H9 (cell line): ENCODE data around the gene DGKB. TPM values are rescaled to one million over a fixed set of nuclear protein-coding genes. Genes with fewer than 3 reads are reported as not detected.

Experiments
- DNase-seq: peaks from one replicate; pipeline ENCODE4 v3.0.0-alpha.2; 2017
- H2AFZ ChIP-seq: one replicate; pipeline ENCODE4 v1.6.1; 2013; ENCODE audit warnings: mild to moderate bottlenecking, low read length, control low read depth, moderate library complexity
- H2AK5ac ChIP-seq: 2 replicates; pipeline ENCODE4 v1.6.1; 2013; ENCODE audit warnings: low read length, control low read depth, mixed read lengths; ENCODE audit not compliant: insufficient read length
- H2BK120ac ChIP-seq: one replicate; pipeline ENCODE4 v1.6.1; 2013; ENCODE audit warnings: low read depth, mild to moderate bottlenecking, low read length, control low read depth, inconsistent platforms; ENCODE audit not compliant: poor library complexity, severe bottlenecking
- H2BK12ac ChIP-seq: 2 replicates; pipeline ENCODE4 v1.6.1; 2013; ENCODE audit warnings: low read length, control low read depth, mixed read lengths, low read depth; ENCODE audit not compliant: insufficient read length
- H2BK15ac ChIP-seq: 2 replicates; pipeline ENCODE4 v1.6.1; 2013; ENCODE audit warnings: low read depth, low read length, control low read depth
- H2BK20ac ChIP-seq: one replicate; pipeline ENCODE4 v1.6.1; 2013; ENCODE audit warnings: low read depth, mild to moderate bottlenecking, low read length, control low read depth, inconsistent platforms; ENCODE audit not compliant: poor library complexity, severe bottlenecking
- H2BK5ac ChIP-seq: 2 replicates; pipeline ENCODE4 v1.6.1; 2013; ENCODE audit warnings: low read length, control low read depth, mixed read lengths; ENCODE audit not compliant: insufficient read length
- H3K14ac ChIP-seq: 2 replicates; pipeline ENCODE4 v1.6.1; 2013; ENCODE audit warnings: low read length, control low read depth; ENCODE audit not compliant: insufficient read depth
- H3K18ac ChIP-seq: 2 replicates; pipeline ENCODE4 v1.6.1; 2013; ENCODE audit warnings: low read depth, mild to moderate bottlenecking, mixed read lengths, low read length, control low read depth; ENCODE audit not compliant: insufficient read length
- H3K23ac ChIP-seq: 2 replicates; pipeline ENCODE4 v1.6.1; 2013; ENCODE audit warnings: low read length, control low read depth, mixed read lengths, low read depth; ENCODE audit not compliant: insufficient read length
- H3K23me2 ChIP-seq: 2 replicates; pipeline ENCODE4 v1.6.1; 2013; ENCODE audit warnings: low read depth, mild to moderate bottlenecking, mixed read lengths, low read length, control low read depth; ENCODE audit not compliant: insufficient read length, poor library complexity, severe bottlenecking
- H3K27ac ChIP-seq: 2 replicates; pipeline ENCODE4 v1.5.1; 2013; ENCODE audit warnings: low read length, control low read depth, mixed read lengths, low read depth; ENCODE audit not compliant: insufficient read length
- H3K27me3 ChIP-seq: 2 replicates; pipeline ENCODE4 v1.6.1; 2013; ENCODE audit warnings: low read length, control low read depth, inconsistent platforms; ENCODE audit not compliant: insufficient read depth
- H3K4ac ChIP-seq: 2 replicates; pipeline ENCODE4 v1.6.1; 2013; ENCODE audit warnings: low read depth, mild to moderate bottlenecking, control low read depth, inconsistent platforms, low read length, moderate library complexity
- H3K4me1 ChIP-seq: 2 replicates; pipeline ENCODE4 v1.6.1; 2013; ENCODE audit warnings: low read length, control low read depth, inconsistent platforms; ENCODE audit not compliant: insufficient read depth
- H3K4me2 ChIP-seq: 2 replicates; pipeline ENCODE4 v1.6.1; 2013; ENCODE audit warnings: low read length, control low read depth, mixed read lengths; ENCODE audit not compliant: insufficient read length, insufficient read depth
- H3K56ac ChIP-seq: 2 replicates; pipeline ENCODE4 v1.6.1; 2013; ENCODE audit warnings: low read depth, mild to moderate bottlenecking, mixed read lengths, low read length, control low read depth; ENCODE audit not compliant: insufficient read length
- H3K79me1 ChIP-seq: 2 replicates; pipeline ENCODE4 v1.6.1; 2013; ENCODE audit warnings: low read depth, mild to moderate bottlenecking, moderate library complexity, low read length, control low read depth, inconsistent platforms; ENCODE audit not compliant: insufficient read depth, poor library complexity, severe bottlenecking
- H3K79me2 ChIP-seq: 2 replicates; pipeline ENCODE4 v1.6.1; 2013; ENCODE audit warnings: low read length, control low read depth, inconsistent platforms; ENCODE audit not compliant: insufficient read depth
- H3K9ac ChIP-seq: 2 replicates; pipeline ENCODE4 v1.6.1; 2013; ENCODE audit warnings: low read length, control low read depth, mixed read lengths; ENCODE audit not compliant: insufficient read length; ENCODE audit errors: extremely low read depth
- H3K9me3 ChIP-seq: one replicate; pipeline ENCODE4 v1.6.1; 2013; ENCODE audit warnings: low read depth, low read length, inconsistent platforms; ENCODE audit not compliant: control insufficient read depth
- H3T11ph ChIP-seq: one replicate; pipeline ENCODE4 v1.6.1; 2013; ENCODE audit warnings: mild to moderate bottlenecking, low read length, control low read depth, inconsistent platforms
- H4K20me1 ChIP-seq: one replicate; pipeline ENCODE4 v1.6.1; 2013; ENCODE audit not compliant: control insufficient read depth, insufficient read length, insufficient read depth
- H4K5ac ChIP-seq: 2 replicates; pipeline ENCODE4 v1.6.1; 2013; ENCODE audit warnings: low read depth, mild to moderate bottlenecking, mixed read lengths, low read length, control low read depth; ENCODE audit not compliant: insufficient read length
- H4K8ac ChIP-seq: replicated peaks from 2 replicates; pipeline ENCODE4 v1.6.1; 2013; ENCODE audit warnings: low read length, control low read depth, mixed read lengths, low read depth; ENCODE audit not compliant: insufficient read length
- H4K91ac ChIP-seq: 2 replicates; pipeline ENCODE4 v1.6.1; 2013; ENCODE audit warnings: low read depth, mild to moderate bottlenecking, moderate library complexity, mixed read lengths, low read length, control low read depth; ENCODE audit not compliant: insufficient read length
- H3K27ac Mint-ChIP-seq, 3 experiments: 2 replicates in 2 of 3; 3 replicates in 1 of 3; pipeline ENCODE4 v1.8.0; 2020 to 2021; ENCODE audit warnings: mixed read lengths in 3 of 3, mild to moderate bottlenecking in 1 of 3, moderate library complexity in 1 of 3
- H3K27me3 Mint-ChIP-seq: 2 replicates; pipeline ENCODE4 v1.8.0; 2021; ENCODE audit warnings: low read depth, mild to moderate bottlenecking, moderate library complexity, mixed read lengths
- H3K36me3 Mint-ChIP-seq, 3 experiments: 2 replicates in 2 of 3; 3 replicates in 1 of 3; pipeline ENCODE4 v1.8.0; 2020 to 2021; ENCODE audit warnings: low read depth in 3 of 3, mixed read lengths in 3 of 3; ENCODE audit not compliant: insufficient read depth in 1 of 3
- H3K4me1 Mint-ChIP-seq, 2 experiments: 2 replicates each; pipeline ENCODE4 v1.8.0; 2020; ENCODE audit warnings: mixed read lengths in 2 of 2
- H3K4me3 Mint-ChIP-seq, 2 experiments: 2 replicates in 1 of 2; 3 replicates in 1 of 2; pipeline ENCODE4 v1.8.0; 2020 to 2021; ENCODE audit warnings: mild to moderate bottlenecking in 2 of 2, mixed read lengths in 2 of 2, moderate library complexity in 1 of 2
- H3K9me3 Mint-ChIP-seq, 2 experiments: 2 replicates in 1 of 2; 3 replicates in 1 of 2; pipeline ENCODE4 v1.8.0; 2020; ENCODE audit warnings: mild to moderate bottlenecking in 2 of 2, mixed read lengths in 2 of 2, moderate library complexity in 1 of 2
- CTCF ChIP-seq: fragments of 200-600 bp; sonication (generic); conservative IDR thresholded peaks from 3 replicates; pipeline ENCODE4 v1.8.0; 2021; ENCODE audit warnings: antibody characterized with exemption, mild to moderate bottlenecking
- WGBS: extraction: QIAGEN DNeasy Blood & Tissue Kit; methylation state at CpG from one replicate; pipeline ENCODE4 v1.1.7; 2013; ENCODE audit warnings: missing lambda C conversion rate, low lambda C conversion rate, mixed read lengths; ENCODE audit not compliant: insufficient read length; ENCODE audit errors: extremely low coverage; 5-methylcytosine and 5-hydroxymethylcytosine counted together
- total RNA-seq: library from RNA; stranded (reverse); gene quantifications from 2 replicates; pipeline ENCODE4 v1.2.1, GENCODE V29; 2021

Gene DGKB
- total RNA-seq, 1 experiment from 2014 or later: 0.26 TPM

- Histone ChIP-seq H4K5ac (no peak overlapping the region), H3K18ac (no peak overlapping the region)
These were observed 471.6 kb downstream of the DGKB start for GRCh38 chr7:14430926-14431325.

More at GRCh38 chr7:14430926-14431325, 471.6 kb downstream of the DGKB start:
- Histone ChIP-seq H3K4ac (no peak overlapping the region), H2BK12ac (no peak overlapping the region), H3K4me2 (no peak overlapping the region), H2BK120ac (no peak overlapping the region), H3K56ac (no peak overlapping the region), H2BK20ac (no peak overlapping the region), H4K91ac (no peak overlapping the region), H2AK5ac (no peak overlapping the region), H2BK5ac (no peak overlapping the region), H3K23me2 (no peaks in the 10 kb centered on the region), H3K14ac (no peak overlapping the region), H4K20me1 (no peaks in the 10 kb centered on the region), H3K79me1 (no peaks in the 10 kb centered on the region), H2BK15ac (no peak overlapping the region), H3T11ph (no peak overlapping the region), H3K9me3 (no peaks in the 10 kb centered on the region), H3K79me2 (no peaks in the 10 kb centered on the region), H3K9ac (no peak overlapping the region), H3K23ac (no peak overlapping the region), H3K4me1 (no peaks in the 10 kb centered on the region), H3K27ac (no peak overlapping the region), H2AFZ (no peak overlapping the region), H3K27me3 (no peaks in the 10 kb centered on the region), H4K8ac (no peak overlapping the region)
- Mint-ChIP-seq H3K4me3 (no peak overlapping the region), H3K27ac (peak overlapping the region in 1 of 3 experiments; percentile 15; a peak in 1 of 7 replicates), H3K27me3 (no peaks in the 10 kb centered on the region), H3K4me1 (peaks cover 12 to 17% of the 10 kb centered on the region in 2 experiments), H3K9me3 (peaks cover 4 to 8% of the 10 kb centered on the region in 2 experiments; a peak in 4 of 5 replicates), H3K36me3 (no peaks in the 10 kb centered on the region; a peak in 1 of 7 replicates)
- no peak for DNase-seq
- no peak for TF ChIP-seq CTCF
- WGBS: no CpG with 5 or more reads among the region's 3 CpGs
